C4-2B (cell line): ENCODE data around the gene REPS1.

ENCODE experiments used
- ZFX ChIP-seq: fragments of 450-650 bp; IDR thresholded peaks from 2 replicates; pipeline ENCODE4 v1.6.1; 2017
- TF ChIP-seq, protein P1 (sequence below): fragments of 450-650 bp; conservative IDR thresholded peaks from 2 replicates; pipeline ENCODE4 v1.5.1; 2017; ENCODE audit warnings: mild to moderate bottlenecking

DNA sequence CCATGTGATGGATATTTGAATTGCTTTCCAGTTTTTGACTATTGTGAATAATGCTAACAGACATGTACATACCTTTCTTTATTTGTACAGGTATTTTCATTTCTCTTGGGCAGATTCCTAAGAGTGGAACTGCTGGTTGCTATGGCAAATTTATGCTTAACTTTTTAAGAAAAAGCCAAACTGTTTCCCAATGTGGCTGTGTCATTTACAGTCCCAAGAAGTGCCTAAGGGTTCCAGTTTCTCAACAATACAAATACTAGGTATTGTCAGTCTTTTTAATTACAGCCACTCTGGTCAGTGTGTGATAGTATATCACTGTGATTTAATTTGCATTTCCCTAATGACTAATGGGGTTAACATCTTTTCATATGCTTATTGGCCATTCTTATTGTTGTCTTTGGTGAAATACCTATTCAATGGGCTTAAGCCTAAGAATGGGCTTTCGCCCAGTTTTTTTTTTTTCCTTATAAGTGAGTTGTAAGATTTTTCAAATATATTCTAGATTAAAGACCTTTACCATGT lies 10.3 kb downstream of the REPS1 start:
- TF ChIP-seq, protein P1, sequence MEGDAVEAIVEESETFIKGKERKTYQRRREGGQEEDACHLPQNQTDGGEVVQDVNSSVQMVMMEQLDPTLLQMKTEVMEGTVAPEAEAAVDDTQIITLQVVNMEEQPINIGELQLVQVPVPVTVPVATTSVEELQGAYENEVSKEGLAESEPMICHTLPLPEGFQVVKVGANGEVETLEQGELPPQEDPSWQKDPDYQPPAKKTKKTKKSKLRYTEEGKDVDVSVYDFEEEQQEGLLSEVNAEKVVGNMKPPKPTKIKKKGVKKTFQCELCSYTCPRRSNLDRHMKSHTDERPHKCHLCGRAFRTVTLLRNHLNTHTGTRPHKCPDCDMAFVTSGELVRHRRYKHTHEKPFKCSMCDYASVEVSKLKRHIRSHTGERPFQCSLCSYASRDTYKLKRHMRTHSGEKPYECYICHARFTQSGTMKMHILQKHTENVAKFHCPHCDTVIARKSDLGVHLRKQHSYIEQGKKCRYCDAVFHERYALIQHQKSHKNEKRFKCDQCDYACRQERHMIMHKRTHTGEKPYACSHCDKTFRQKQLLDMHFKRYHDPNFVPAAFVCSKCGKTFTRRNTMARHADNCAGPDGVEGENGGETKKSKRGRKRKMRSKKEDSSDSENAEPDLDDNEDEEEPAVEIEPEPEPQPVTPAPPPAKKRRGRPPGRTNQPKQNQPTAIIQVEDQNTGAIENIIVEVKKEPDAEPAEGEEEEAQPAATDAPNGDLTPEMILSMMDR: no peak
- TF ChIP-seq ZFX: no peak
